ENCODE measurements around the gene NFIC. TPM values are rescaled to one million over a fixed set of nuclear protein-coding genes. Genes with fewer than 3 reads are reported as not detected.
A peak's percentile ranks its signal among the peaks of the same experiment; 100 is the strongest.

The NFIC gene
- polyA plus RNA-seq, 2 of the 4 experiments (the other 2 are of a cell fraction) = 2.6 to 34.9 TPM

DNA sequence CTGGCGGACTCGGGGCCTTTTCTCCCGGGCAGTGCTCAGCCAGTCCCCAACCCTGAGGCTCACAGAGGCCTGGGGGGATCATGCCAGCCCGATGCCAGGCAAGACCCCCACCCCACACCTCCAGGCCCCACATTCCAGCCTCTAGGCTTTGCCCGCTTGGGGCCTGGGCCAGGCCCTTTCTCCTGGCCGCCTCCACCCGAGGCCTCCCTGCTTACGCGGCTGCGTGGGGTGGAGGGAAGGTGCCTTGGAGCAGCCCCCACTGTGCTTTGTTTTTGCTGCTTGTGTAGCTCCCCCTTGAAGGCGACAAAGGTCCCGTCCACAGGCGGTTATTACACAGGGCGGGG lies 75.6 kb downstream of the NFIC start:
- TF ChIP-seq, protein P1, sequence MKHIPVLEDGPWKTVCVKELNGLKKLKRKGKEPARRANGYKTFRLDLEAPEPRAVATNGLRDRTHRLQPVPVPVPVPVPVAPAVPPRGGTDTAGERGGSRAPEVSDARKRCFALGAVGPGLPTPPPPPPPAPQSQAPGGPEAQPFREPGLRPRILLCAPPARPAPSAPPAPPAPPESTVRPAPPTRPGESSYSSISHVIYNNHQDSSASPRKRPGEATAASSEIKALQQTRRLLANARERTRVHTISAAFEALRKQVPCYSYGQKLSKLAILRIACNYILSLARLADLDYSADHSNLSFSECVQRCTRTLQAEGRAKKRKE (CRISPR knock-in tag; IDR thresholded peaks at IDR 0.05; ENCODE audit: low read depth) = no peak
- TF ChIP-seq, protein P2, sequence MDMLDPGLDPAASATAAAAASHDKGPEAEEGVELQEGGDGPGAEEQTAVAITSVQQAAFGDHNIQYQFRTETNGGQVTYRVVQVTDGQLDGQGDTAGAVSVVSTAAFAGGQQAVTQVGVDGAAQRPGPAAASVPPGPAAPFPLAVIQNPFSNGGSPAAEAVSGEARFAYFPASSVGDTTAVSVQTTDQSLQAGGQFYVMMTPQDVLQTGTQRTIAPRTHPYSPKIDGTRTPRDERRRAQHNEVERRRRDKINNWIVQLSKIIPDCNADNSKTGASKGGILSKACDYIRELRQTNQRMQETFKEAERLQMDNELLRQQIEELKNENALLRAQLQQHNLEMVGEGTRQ (IDR thresholded peaks at IDR 0.05) = no peak
- TF ChIP-seq ZSCAN20 (CRISPR knock-in tag; IDR thresholded peaks at IDR 0.05) = no peak
- no peak for TF ChIP-seq NR3C1 (IDR thresholded peaks at IDR 0.05)
- no peak for TF ChIP-seq PHF8 (IDR thresholded peaks at IDR 0.05; ENCODE audit: borderline replicate concordance, low read depth)
- no peak for TF ChIP-seq RNF2 (IDR thresholded peaks at IDR 0.05; ENCODE audit: borderline replicate concordance, low read depth)
- TF ChIP-seq HOXB5 (CRISPR knock-in tag; IDR thresholded peaks at IDR 0.05) = no peak
- no peak for TF ChIP-seq MYC (IDR thresholded peaks at IDR 0.05; ENCODE audit: borderline replicate concordance, low read length)
- TF ChIP-seq EHMT2 (IDR thresholded peaks at IDR 0.05; ENCODE audit: low read depth) = no peak
- TF ChIP-seq GATA3 (IDR thresholded peaks at IDR 0.05; ENCODE audit: borderline replicate concordance) = no peak
- no peak for TF ChIP-seq EHF (CRISPR knock-in tag; IDR thresholded peaks at IDR 0.05)
- TF ChIP-seq, protein P3, sequence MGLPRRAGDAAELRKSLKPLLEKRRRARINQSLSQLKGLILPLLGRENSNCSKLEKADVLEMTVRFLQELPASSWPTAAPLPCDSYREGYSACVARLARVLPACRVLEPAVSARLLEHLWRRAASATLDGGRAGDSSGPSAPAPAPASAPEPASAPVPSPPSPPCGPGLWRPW (IDR thresholded peaks at IDR 0.05) = no peak
- TF ChIP-seq, protein P4, sequence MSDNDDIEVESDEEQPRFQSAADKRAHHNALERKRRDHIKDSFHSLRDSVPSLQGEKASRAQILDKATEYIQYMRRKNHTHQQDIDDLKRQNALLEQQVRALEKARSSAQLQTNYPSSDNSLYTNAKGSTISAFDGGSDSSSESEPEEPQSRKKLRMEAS (IDR thresholded peaks at IDR 0.05) = no peak
- TF ChIP-seq EP300 (IDR thresholded peaks at IDR 0.05) = no peak
- TF ChIP-seq, protein P5, sequence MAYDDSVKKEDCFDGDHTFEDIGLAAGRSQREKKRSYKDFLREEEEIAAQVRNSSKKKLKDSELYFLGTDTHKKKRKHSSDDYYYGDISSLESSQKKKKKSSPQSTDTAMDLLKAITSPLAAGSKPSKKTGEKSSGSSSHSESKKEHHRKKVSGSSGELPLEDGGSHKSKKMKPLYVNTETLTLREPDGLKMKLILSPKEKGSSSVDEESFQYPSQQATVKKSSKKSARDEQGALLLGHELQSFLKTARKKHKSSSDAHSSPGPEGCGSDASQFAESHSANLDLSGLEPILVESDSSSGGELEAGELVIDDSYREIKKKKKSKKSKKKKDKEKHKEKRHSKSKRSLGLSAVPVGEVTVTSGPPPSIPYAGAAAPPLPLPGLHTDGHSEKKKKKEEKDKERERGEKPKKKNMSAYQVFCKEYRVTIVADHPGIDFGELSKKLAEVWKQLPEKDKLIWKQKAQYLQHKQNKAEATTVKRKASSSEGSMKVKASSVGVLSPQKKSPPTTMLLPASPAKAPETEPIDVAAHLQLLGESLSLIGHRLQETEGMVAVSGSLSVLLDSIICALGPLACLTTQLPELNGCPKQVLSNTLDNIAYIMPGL (CRISPR knock-in tag; IDR thresholded peaks at IDR 0.05; ENCODE audit: borderline replicate concordance) = no peak
- TF ChIP-seq ZFP36 (IDR thresholded peaks at IDR 0.05; ENCODE audit: borderline replicate concordance, partially characterized antibody) = no peak
- TF ChIP-seq FOSL2 (IDR thresholded peaks at IDR 0.05) = no peak
- TF ChIP-seq FOSL2 (CRISPR knock-in tag; IDR thresholded peaks at IDR 0.05) = no peak
- no peak for TF ChIP-seq RFX5 (IDR thresholded peaks at IDR 0.05)
- no peak for TF ChIP-seq SMC3 (IDR thresholded peaks at IDR 0.05)
- peaks cover 7% of the 10 kb centered on the region; the same call in 1 of the 3 replicates for H3K4me1 ChIP-seq
- DNase-seq (ENCODE audit: low read depth in 1 of 2, low spot score in 1 of 2) (no peak), FAIRE-seq (no peak), ATAC-seq (no peak)
- WGBS (ENCODE audit: missing lambda C conversion rate) = 91% methylated on average over 14 of the region's 14 CpGs
- peak overlapping the region in 1 of 2 experiments; percentile 48; a peak in 2 of 6 replicates for H3K27ac ChIP-seq
- H3K4me2 ChIP-seq = no peak overlapping the region
- POLR2A ChIA-PET = no interaction called here
- no peak overlapping the region for H3K4me3 ChIP-seq
- H3K9me3 ChIP-seq = no peaks in the 10 kb centered on the region
- CTCF ChIA-PET = interaction anchor here (0.7 to 2.9 kb wide), 5 partner anchors 12 to 804 kb away, joined by 3 to 18 read pairs (median 4); no protein-coding TSS in a partner anchor

DNA sequence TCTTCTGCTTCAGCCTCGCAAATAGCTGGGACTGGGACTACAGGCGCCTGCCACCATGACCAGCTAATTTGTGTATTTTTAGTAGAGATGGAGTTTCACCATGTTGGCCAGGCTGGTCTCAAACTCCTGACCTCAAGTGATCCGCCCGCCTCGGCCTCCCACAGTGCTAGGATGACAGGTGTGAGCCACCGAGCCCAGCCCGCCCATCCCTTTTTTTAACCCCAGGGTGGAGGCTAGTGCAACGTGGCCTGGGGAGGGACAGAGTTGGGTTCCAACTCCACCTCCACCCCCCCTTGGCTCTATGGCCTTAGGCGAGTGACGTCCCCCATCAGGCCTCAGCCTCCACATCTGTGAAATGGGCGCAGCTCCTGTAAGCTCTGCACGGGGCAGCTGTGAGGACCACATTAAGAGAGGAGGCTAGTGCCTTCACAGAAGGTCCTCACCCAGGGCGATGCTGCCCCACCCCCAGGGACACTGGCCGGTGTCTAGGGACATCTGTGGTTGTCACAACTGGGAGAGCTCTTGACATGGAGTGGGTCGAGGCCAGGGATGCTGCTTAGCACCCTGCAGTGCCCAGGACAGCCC lies 76.2 kb downstream of the NFIC start:
- H3K4me2 ChIP-seq = no peak overlapping the region
- no peaks in the 10 kb centered on the region for H3K9me3 ChIP-seq
- ChIA-PET POLR2A (no interaction called here), CTCF (interaction anchor here (0.7 to 2.1 kb wide), 5 partner anchors 27 to 803 kb away, joined by 3 to 8 read pairs (median 4); no protein-coding TSS in a partner anchor)
- FAIRE-seq = no peak
- H3K27ac ChIP-seq = no peak overlapping the region; a peak in 1 of 6 replicates
- no peak for ATAC-seq
- TF ChIP-seq, protein P3 (IDR thresholded peaks at IDR 0.05) = no peak
- no peak for TF ChIP-seq MAFK (IDR thresholded peaks at IDR 0.05; ENCODE audit: partially characterized antibody)
- TF ChIP-seq, protein P6, sequence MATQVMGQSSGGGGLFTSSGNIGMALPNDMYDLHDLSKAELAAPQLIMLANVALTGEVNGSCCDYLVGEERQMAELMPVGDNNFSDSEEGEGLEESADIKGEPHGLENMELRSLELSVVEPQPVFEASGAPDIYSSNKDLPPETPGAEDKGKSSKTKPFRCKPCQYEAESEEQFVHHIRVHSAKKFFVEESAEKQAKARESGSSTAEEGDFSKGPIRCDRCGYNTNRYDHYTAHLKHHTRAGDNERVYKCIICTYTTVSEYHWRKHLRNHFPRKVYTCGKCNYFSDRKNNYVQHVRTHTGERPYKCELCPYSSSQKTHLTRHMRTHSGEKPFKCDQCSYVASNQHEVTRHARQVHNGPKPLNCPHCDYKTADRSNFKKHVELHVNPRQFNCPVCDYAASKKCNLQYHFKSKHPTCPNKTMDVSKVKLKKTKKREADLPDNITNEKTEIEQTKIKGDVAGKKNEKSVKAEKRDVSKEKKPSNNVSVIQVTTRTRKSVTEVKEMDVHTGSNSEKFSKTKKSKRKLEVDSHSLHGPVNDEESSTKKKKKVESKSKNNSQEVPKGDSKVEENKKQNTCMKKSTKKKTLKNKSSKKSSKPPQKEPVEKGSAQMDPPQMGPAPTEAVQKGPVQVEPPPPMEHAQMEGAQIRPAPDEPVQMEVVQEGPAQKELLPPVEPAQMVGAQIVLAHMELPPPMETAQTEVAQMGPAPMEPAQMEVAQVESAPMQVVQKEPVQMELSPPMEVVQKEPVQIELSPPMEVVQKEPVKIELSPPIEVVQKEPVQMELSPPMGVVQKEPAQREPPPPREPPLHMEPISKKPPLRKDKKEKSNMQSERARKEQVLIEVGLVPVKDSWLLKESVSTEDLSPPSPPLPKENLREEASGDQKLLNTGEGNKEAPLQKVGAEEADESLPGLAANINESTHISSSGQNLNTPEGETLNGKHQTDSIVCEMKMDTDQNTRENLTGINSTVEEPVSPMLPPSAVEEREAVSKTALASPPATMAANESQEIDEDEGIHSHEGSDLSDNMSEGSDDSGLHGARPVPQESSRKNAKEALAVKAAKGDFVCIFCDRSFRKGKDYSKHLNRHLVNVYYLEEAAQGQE (IDR thresholded peaks at IDR 0.05) = no peak
- no peak for TF ChIP-seq ZC3H11A (IDR thresholded peaks at IDR 0.05)
- TF ChIP-seq, protein P4 (IDR thresholded peaks at IDR 0.05) = no peak
- no peak for TF ChIP-seq EHMT2 (IDR thresholded peaks at IDR 0.05; ENCODE audit: low read depth)
- no peak for TF ChIP-seq CEBPB (IDR thresholded peaks at IDR 0.05)
- no peak for TF ChIP-seq JUN (IDR thresholded peaks at IDR 0.05)
- no peak for TF ChIP-seq JUNB (IDR thresholded peaks at IDR 0.05)
- TF ChIP-seq RARB (CRISPR knock-in tag; IDR thresholded peaks at IDR 0.05) = no peak
- 87% methylated on average over 7 of the region's 15 CpGs for WGBS (ENCODE audit: missing lambda C conversion rate)
- no peak for DNase-seq (ENCODE audit: low read depth in 1 of 2, low spot score in 1 of 2)
- H3K4me3 ChIP-seq = no peak overlapping the region
- H3K4me1 ChIP-seq = peaks cover 7% of the 10 kb centered on the region; the same call in 1 of the 3 replicates

All from A549 (cell line).